ENCODE measurements around the gene PDGFC.

PDGFC gene

GRCh38 chr4:156824451-156825060 lies 147.0 kb downstream of the PDGFC start:
- no peak for DNase-seq

GRCh38 chr4:156820931-156821330 lies 150.7 kb downstream of the PDGFC start:
- DNase-seq, result no peak

- no peak for DNase-seq
Measured at GRCh38 chr4:156816360-156816755, 155.2 kb downstream of the PDGFC start.

- DNase-seq, result no peak
Measured at GRCh38 chr4:156815717-156816359, 155.8 kb downstream of the PDGFC start.

- DNase-seq, result no peak
Measured at GRCh38 chr4:156811963-156812362, 159.6 kb downstream of the PDGFC start.

GRCh38 chr4:156811286-156811685 lies 160.3 kb downstream of the PDGFC start:
- no peak for DNase-seq

GRCh38 chr4:156805696-156806095 lies 165.9 kb downstream of the PDGFC start:
- no peak for DNase-seq

GRCh38 chr4:156803056-156803455 lies 168.5 kb downstream of the PDGFC start:
- DNase-seq, result no peak

- DNase-seq, result no peak
Measured at GRCh38 chr4:156800463-156800862, 171.1 kb downstream of the PDGFC start.

GRCh38 chr4:156799121-156799589 lies 172.4 kb downstream of the PDGFC start:
- no peak for DNase-seq

GRCh38 chr4:156798438-156798837 lies 173.2 kb downstream of the PDGFC start:
- no peak for DNase-seq

GRCh38 chr4:156797206-156797605 lies 174.4 kb downstream of the PDGFC start:
- no peak for DNase-seq

GRCh38 chr4:156795727-156796126 lies 175.9 kb downstream of the PDGFC start:
- DNase-seq, result no peak

- no peak for DNase-seq
Measured at GRCh38 chr4:156794863-156795262, 176.7 kb downstream of the PDGFC start.

- DNase-seq, result no peak
Measured at GRCh38 chr4:156792462-156793085, 179.0 kb downstream of the PDGFC start.

GRCh38 chr4:156790866-156791265 lies 180.7 kb downstream of the PDGFC start:
- DNase-seq, result no peak

GRCh38 chr4:156788782-156789181 lies 182.8 kb downstream of the PDGFC start:
- no peak for DNase-seq

- DNase-seq, result no peak
Measured at GRCh38 chr4:156786713-156787112, 184.9 kb downstream of the PDGFC start.

- DNase-seq, result no peak
Measured at GRCh38 chr4:156784970-156785369, 186.6 kb downstream of the PDGFC start.

GRCh38 chr4:156783966-156784365 lies 187.6 kb downstream of the PDGFC start:
- no peak for DNase-seq

GRCh38 chr4:156782491-156782890 lies 189.1 kb downstream of the PDGFC start:
- DNase-seq, result no peak

GRCh38 chr4:156781852-156782251 lies 189.7 kb downstream of the PDGFC start:
- DNase-seq, result no peak

- DNase-seq, result no peak
Measured at GRCh38 chr4:156779774-156780173, 191.8 kb downstream of the PDGFC start.

- no peak for DNase-seq
Measured at GRCh38 chr4:156779042-156779441, 192.6 kb downstream of the PDGFC start.
